Astrocyte (in vitro differentiated cells and primary cell): ENCODE data around the gene PKNOX1. TPM values are rescaled to one million over a fixed set of nuclear protein-coding genes. Genes with fewer than 3 reads are reported as not detected.

Experiments used
- DNase-seq: peaks from one replicate; pipeline ENCODE4 v3.0.0-alpha.2; 2010; ENCODE audit warnings: low read depth
- FAIRE-seq: peaks from 2 replicates; lab custom pipeline; 2011; peaks lifted over from hg19 to GRCh38; lab: Jason Lieb, UNC
- H2AFZ ChIP-seq: 2 replicates; pipeline ENCODE4 v1.6.0; 2012; ENCODE audit warnings: low read depth, low read length, inconsistent platforms
- H3K27ac ChIP-seq: 2 replicates; pipeline ENCODE4 v1.5.1; 2011; ENCODE audit warnings: low read depth, low read length, inconsistent platforms
- H3K27me3 ChIP-seq: 2 replicates; pipeline ENCODE4 v1.6.0; 2011; ENCODE audit warnings: low read length, inconsistent platforms; ENCODE audit not compliant: insufficient read depth
- H3K36me3 ChIP-seq: 2 replicates; pipeline ENCODE4 v1.5.1; 2011; ENCODE audit warnings: low read length, inconsistent platforms; ENCODE audit not compliant: insufficient read depth
- H3K4me1 ChIP-seq: 2 replicates; pipeline ENCODE4 v1.5.1; 2011; ENCODE audit warnings: low read length, inconsistent platforms; ENCODE audit not compliant: insufficient read depth
- H3K4me2 ChIP-seq: 2 replicates; pipeline ENCODE4 v1.6.0; 2012; ENCODE audit warnings: low read length, inconsistent platforms
- H3K4me3 ChIP-seq: 2 replicates; pipeline ENCODE4 v1.5.1; 2011; ENCODE audit warnings: low read depth, mild to moderate bottlenecking, low read length, inconsistent platforms; ENCODE audit not compliant: insufficient read depth
- H3K79me2 ChIP-seq: 2 replicates; pipeline ENCODE4 v1.6.0; 2012; ENCODE audit warnings: mild to moderate bottlenecking, low read length, inconsistent platforms; ENCODE audit not compliant: insufficient read depth
- H3K9ac ChIP-seq: 2 replicates; pipeline ENCODE4 v1.6.0; 2012; ENCODE audit warnings: mild to moderate bottlenecking, low read length, inconsistent platforms
- H3K9me3 ChIP-seq: 2 replicates; pipeline ENCODE4 v1.5.1; 2012; ENCODE audit warnings: low read depth, mild to moderate bottlenecking, low read length, inconsistent platforms; ENCODE audit not compliant: insufficient read depth
- H4K20me1 ChIP-seq: 2 replicates; pipeline ENCODE4 v1.6.0; 2012; ENCODE audit warnings: low read length, inconsistent platforms; ENCODE audit not compliant: insufficient read depth
- H3K27ac Mint-ChIP-seq: one replicate; pipeline ENCODE4 v1.8.0; 2021; ENCODE audit warnings: mild to moderate bottlenecking, mixed read lengths; ENCODE audit not compliant: unreplicated experiment
- H3K27me3 Mint-ChIP-seq: one replicate; pipeline ENCODE4 v1.8.0; 2021; ENCODE audit warnings: low read depth, mixed read lengths; ENCODE audit not compliant: unreplicated experiment
- H3K36me3 Mint-ChIP-seq: one replicate; pipeline ENCODE4 v1.8.0; 2021; ENCODE audit warnings: low read depth, mixed read lengths; ENCODE audit not compliant: unreplicated experiment
- H3K4me1 Mint-ChIP-seq: one replicate; pipeline ENCODE4 v1.8.0; 2021; ENCODE audit warnings: low read depth, mixed read lengths; ENCODE audit not compliant: unreplicated experiment
- H3K4me3 Mint-ChIP-seq: one replicate; pipeline ENCODE4 v1.8.0; 2021; ENCODE audit warnings: mild to moderate bottlenecking, moderate library complexity, mixed read lengths; ENCODE audit not compliant: unreplicated experiment
- H3K9me3 Mint-ChIP-seq: one replicate; pipeline ENCODE4 v1.8.0; 2021; ENCODE audit warnings: mild to moderate bottlenecking, mixed read lengths; ENCODE audit not compliant: unreplicated experiment
- CTCF ChIP-seq: IDR thresholded peaks from 2 replicates; pipeline ENCODE4 v1.5.1; 2011; ENCODE audit warnings: low read depth, mild to moderate bottlenecking, inconsistent platforms, low read length, moderate library complexity; ENCODE audit not compliant: insufficient read depth
- EZH2 ChIP-seq: IDR thresholded peaks from 2 replicates; pipeline ENCODE4 v1.6.1; 2012; ENCODE audit warnings: mild to moderate bottlenecking, low read length, inconsistent platforms; ENCODE audit not compliant: insufficient read depth
- total RNA-seq: library from RNA; stranded (reverse); gene quantifications from 2 replicates; pipeline ENCODE4 v1.2.1, GENCODE V29; 2021

The PKNOX1 gene
- total RNA-seq, 1 donor from 2014 or later: 11.2 TPM

GRCh38 chr21:42959728-42960127, 14.6 kb upstream of the PKNOX1 start:
- Mint-ChIP-seq H3K4me3 (no peak overlapping the region), H3K36me3 (no peaks in the 10 kb centered on the region), H3K9me3 (no peaks in the 10 kb centered on the region), H3K27ac (no peak overlapping the region), H3K27me3 (peaks cover 2% of the 10 kb centered on the region), H3K4me1 (no peaks in the 10 kb centered on the region)
- DNase-seq (no peak), FAIRE-seq (no peak)
- H3K9me3 ChIP-seq: no peaks in the 10 kb centered on the region
- TF ChIP-seq EZH2 (no peak), CTCF (no peak)
- no peak overlapping the region for H3K9ac ChIP-seq
- H3K4me2 ChIP-seq: no peak overlapping the region
- no peak overlapping the region for H3K27ac ChIP-seq
- H3K36me3 ChIP-seq: no peaks in the 10 kb centered on the region
- no peaks in the 10 kb centered on the region for H3K27me3 ChIP-seq
- no peak overlapping the region for H3K4me3 ChIP-seq
- no peaks in the 10 kb centered on the region for H3K4me1 ChIP-seq
- no peaks in the 10 kb centered on the region for H3K79me2 ChIP-seq
- no peak overlapping the region for H2AFZ ChIP-seq
- no peaks in the 10 kb centered on the region for H4K20me1 ChIP-seq

DNA sequence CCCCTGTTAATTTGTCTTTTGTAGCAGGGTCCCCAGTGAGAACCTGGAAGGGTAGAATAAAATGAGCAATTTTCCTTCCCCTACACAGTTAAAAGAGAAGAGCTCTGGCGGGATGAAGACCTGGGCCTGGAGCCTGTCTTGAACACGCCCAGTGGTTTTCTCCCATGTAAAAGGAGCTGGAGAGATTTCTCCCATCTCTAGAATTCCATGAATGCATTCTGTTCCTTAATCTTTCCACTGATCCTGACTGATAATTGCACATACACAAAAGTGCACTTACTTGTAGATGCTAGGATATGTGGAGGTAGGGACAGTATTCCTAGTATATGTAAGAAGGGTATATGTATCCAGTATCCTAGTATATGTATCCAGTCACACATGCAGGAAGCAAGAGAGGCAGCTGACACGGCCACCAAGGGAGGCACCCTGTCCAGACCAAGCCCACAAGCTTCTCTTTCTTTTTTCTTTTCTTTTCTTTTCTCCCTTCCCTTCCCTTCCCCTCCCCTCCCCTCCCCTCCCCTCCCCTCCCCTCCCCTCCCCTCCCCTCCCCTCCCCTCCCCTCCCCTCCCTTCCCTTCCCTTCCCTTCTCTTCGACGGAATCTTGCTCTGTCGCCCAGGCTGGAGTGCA, 11.9 kb upstream of the PKNOX1 start:
- H3K4me3 Mint-ChIP-seq: no peak overlapping the region
- H3K9me3 Mint-ChIP-seq: no peaks in the 10 kb centered on the region
- H3K4me3 ChIP-seq: no peak overlapping the region
- H3K4me2 ChIP-seq: no peak overlapping the region
- no peak overlapping the region for H3K27ac ChIP-seq
- H3K27me3 Mint-ChIP-seq: peaks cover 2% of the 10 kb centered on the region
- FAIRE-seq (no peak), DNase-seq (no peak)
- no peaks in the 10 kb centered on the region for H3K4me1 ChIP-seq
- H3K36me3 Mint-ChIP-seq: no peaks in the 10 kb centered on the region
- no peaks in the 10 kb centered on the region for H4K20me1 ChIP-seq
- H3K9me3 ChIP-seq: no peaks in the 10 kb centered on the region
- TF ChIP-seq CTCF (no peak), EZH2 (no peak)
- H3K27ac Mint-ChIP-seq: no peak overlapping the region
- no peaks in the 10 kb centered on the region for H3K4me1 Mint-ChIP-seq
- H3K36me3 ChIP-seq: no peaks in the 10 kb centered on the region
- H3K9ac ChIP-seq: no peak overlapping the region
- no peaks in the 10 kb centered on the region for H3K27me3 ChIP-seq
- no peaks in the 10 kb centered on the region for H3K79me2 ChIP-seq
- H2AFZ ChIP-seq: no peak overlapping the region

DNA sequence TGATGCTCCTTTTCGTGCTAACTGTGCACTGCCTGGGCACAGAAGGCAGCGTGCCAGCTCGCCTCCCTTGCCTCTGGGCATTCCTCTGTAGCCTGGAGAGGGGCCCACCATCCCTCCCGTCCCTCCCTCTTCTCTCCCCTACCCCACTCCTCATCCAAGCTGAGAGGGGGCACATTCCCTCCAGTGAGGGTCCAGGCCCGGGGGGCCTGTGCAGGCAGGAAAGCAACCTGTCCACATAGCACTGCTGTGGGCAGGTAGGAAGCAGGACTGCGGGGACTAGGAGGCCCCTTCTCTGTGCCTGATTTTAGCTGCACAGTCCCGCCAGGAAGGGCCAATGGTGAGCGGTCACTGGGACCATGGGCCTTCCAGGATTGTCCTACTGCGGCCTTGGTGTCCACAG, 10.3 kb upstream of the PKNOX1 start:
- no peak for FAIRE-seq
- Histone ChIP-seq H3K79me2 (no peaks in the 10 kb centered on the region), H3K4me2 (no peak overlapping the region), H3K27ac (no peak overlapping the region), H3K36me3 (no peaks in the 10 kb centered on the region), H3K4me1 (no peaks in the 10 kb centered on the region), H2AFZ (no peak overlapping the region), H3K9me3 (no peaks in the 10 kb centered on the region), H3K4me3 (no peak overlapping the region), H3K27me3 (no peaks in the 10 kb centered on the region), H4K20me1 (no peaks in the 10 kb centered on the region), H3K9ac (no peak overlapping the region)
- H3K27me3 Mint-ChIP-seq: peaks cover 2% of the 10 kb centered on the region
- TF ChIP-seq EZH2 (no peak), CTCF (no peak)
- H3K9me3 Mint-ChIP-seq: no peaks in the 10 kb centered on the region
- DNase-seq: no peak
- peaks cover under 1% of the 10 kb centered on the region for H3K36me3 Mint-ChIP-seq
- no peak overlapping the region for H3K4me3 Mint-ChIP-seq
- no peaks in the 10 kb centered on the region for H3K4me1 Mint-ChIP-seq
- no peak overlapping the region for H3K27ac Mint-ChIP-seq
